Measurements from ENCODE around the gene SLC38A3. TPM values are rescaled to one million over a fixed set of nuclear protein-coding genes. Genes with fewer than 3 reads are reported as not detected.

Gene SLC38A3
- total and polyA plus RNA-seq, 2 experiments from 2014 or later: 0.28 to 1.3 TPM

DNA sequence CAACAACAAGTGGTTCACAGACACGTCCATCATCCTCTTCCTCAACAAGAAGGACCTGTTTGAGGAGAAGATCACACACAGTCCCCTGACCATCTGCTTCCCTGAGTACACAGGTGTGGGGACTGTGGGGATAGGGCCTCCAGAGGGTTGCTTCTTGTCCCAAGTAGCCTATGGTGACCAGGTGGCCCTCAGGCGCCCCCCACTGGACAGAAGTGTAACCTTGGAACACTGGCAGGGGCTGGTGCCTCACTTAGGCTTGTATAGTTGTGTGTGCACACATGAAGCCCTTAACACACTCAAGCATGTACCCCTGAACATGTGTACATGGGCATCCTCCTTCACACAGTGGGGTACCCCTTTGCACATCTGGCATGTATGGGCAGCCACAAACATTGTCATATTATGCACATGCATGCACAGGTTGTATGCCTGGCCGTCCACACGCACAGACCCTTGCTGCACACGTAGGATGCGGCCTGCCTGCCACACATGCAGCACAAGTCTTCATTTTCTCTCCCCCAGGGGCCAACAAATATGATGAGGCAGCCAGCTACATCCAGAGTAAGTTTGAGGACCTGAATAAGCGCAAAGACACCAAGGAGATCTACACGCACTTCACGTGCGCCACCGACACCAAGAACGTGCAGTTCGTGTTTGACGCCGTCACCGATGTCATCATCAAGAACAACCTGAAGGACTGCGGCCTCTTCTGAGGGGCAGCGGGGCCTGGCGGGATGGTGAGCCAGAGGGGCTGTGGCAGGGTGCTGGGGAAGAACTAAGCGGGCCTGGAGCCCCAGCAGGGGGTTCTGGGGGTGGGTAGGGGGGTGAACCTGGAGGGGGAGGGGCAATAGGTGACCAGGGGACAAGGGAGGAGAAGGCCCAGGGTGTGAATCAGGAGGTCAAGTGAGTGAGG is 52.2 kb downstream of the SLC38A3 start:
- Histone ChIP-seq H3K9me2 (ENCODE audit: insufficient read depth) (no peaks in the 10 kb centered on the region), H3K4me3 (no peak overlapping the region), H3K27me3 (ENCODE audit: insufficient read depth) (no peaks in the 10 kb centered on the region), H3K4me1 (ENCODE audit: insufficient read depth) (peaks cover 16% of the 10 kb centered on the region), H3K27ac (ENCODE audit: low read depth) (no peak overlapping the region), H3K79me2 (replicated peaks; ENCODE audit: insufficient read depth) (no peaks in the 10 kb centered on the region), H4K20me1 (replicated peaks; ENCODE audit: insufficient read depth) (no peaks in the 10 kb centered on the region; the same call in 1 of the 2 replicates), H2AFZ (no peak overlapping the region), H3F3A (replicated peaks; ENCODE audit: low read depth) (peaks cover 30% of the 10 kb centered on the region), H3K36me3 (ENCODE audit: insufficient read depth) (peaks cover 14% of the 10 kb centered on the region), H3K4me2 (no peak overlapping the region)
- DNase-seq (ENCODE audit: low spot score) (peak; percentile 82), ATAC-seq (peak; percentile 9)
- peaks cover 17% of the 10 kb centered on the region for H3K27me3 Mint-ChIP-seq (ENCODE audit: insufficient read depth, low read depth, poor library complexity)
- H3K36me3 Mint-ChIP-seq (ENCODE audit: low read depth): peaks cover 51% of the 10 kb centered on the region
- peaks cover 28% of the 10 kb centered on the region for H3K4me1 Mint-ChIP-seq
- TF ChIP-seq, protein P1, sequence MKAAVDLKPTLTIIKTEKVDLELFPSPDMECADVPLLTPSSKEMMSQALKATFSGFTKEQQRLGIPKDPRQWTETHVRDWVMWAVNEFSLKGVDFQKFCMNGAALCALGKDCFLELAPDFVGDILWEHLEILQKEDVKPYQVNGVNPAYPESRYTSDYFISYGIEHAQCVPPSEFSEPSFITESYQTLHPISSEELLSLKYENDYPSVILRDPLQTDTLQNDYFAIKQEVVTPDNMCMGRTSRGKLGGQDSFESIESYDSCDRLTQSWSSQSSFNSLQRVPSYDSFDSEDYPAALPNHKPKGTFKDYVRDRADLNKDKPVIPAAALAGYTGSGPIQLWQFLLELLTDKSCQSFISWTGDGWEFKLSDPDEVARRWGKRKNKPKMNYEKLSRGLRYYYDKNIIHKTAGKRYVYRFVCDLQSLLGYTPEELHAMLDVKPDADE (IDR thresholded peaks at IDR 0.05): no peak
- TF ChIP-seq, protein P2, sequence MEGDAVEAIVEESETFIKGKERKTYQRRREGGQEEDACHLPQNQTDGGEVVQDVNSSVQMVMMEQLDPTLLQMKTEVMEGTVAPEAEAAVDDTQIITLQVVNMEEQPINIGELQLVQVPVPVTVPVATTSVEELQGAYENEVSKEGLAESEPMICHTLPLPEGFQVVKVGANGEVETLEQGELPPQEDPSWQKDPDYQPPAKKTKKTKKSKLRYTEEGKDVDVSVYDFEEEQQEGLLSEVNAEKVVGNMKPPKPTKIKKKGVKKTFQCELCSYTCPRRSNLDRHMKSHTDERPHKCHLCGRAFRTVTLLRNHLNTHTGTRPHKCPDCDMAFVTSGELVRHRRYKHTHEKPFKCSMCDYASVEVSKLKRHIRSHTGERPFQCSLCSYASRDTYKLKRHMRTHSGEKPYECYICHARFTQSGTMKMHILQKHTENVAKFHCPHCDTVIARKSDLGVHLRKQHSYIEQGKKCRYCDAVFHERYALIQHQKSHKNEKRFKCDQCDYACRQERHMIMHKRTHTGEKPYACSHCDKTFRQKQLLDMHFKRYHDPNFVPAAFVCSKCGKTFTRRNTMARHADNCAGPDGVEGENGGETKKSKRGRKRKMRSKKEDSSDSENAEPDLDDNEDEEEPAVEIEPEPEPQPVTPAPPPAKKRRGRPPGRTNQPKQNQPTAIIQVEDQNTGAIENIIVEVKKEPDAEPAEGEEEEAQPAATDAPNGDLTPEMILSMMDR (conservative IDR thresholded peaks at IDR 0.05; ENCODE audit: low read depth in 2 of 2): peak; percentile 76 to 85
- TF ChIP-seq ZNF331 (CRISPR knock-in tag; IDR thresholded peaks at IDR 0.05; ENCODE audit: low read depth) (no peak), EZH2 (IDR thresholded peaks at IDR 0.05; ENCODE audit: low read depth, unreplicated experiment) (no peak), CREB1 (CRISPR knock-in tag; IDR thresholded peaks at IDR 0.05; ENCODE audit: low read depth) (no peak)
- peak overlapping the region; percentile 67; the same call in 1 of the 2 replicates for H3K27ac Mint-ChIP-seq
- no peaks in the 10 kb centered on the region; the same call in 2 of the 3 replicates for H3K9me3 Mint-ChIP-seq
- H3K4me3 Mint-ChIP-seq: no peak overlapping the region

DNA sequence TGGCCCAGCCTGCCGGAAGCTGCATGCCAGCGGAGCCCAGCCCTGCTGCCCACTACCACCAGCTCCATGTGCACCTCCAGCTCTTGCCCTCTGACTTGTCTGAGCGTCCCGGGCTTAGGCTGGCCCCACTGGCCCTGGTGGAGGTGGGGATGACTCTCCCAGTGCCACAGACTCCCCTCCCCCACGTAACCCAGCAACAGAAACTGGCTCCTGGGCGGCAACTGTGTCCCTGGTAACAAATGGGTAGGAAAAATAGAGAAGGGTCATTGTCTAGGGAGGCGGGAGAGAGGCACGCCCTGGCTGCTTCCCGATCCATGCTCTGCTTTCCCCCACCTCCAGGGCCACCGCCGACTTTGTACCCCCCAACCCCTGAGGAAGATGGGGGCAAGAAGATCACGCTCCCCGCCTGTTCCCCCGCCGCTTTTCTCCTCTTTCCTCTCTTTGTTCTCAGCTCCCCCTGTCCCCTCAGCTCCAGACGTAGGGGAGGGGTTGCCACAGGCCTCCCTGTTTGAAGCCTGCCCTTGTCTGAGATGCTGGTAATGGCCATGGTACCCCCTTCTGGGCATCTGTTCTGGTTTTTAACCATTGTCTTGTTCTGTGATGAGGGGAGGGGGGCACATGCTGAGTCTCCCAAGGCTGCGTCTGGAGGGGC is 53.1 kb downstream of the SLC38A3 start:
- peaks cover 16% of the 10 kb centered on the region for H3K4me1 ChIP-seq (ENCODE audit: insufficient read depth)
- no peaks in the 10 kb centered on the region for H3K79me2 ChIP-seq (replicated peaks; ENCODE audit: insufficient read depth)
- no peak overlapping the region for H3K27ac Mint-ChIP-seq
- no peak overlapping the region for H3K4me3 ChIP-seq
- H3K36me3 ChIP-seq (ENCODE audit: insufficient read depth): peaks cover 14% of the 10 kb centered on the region
- DNase-seq (ENCODE audit: low spot score): no peak
- no peak overlapping the region for H3K4me3 Mint-ChIP-seq
- H3K4me1 Mint-ChIP-seq: peaks cover 32% of the 10 kb centered on the region
- peaks cover 22% of the 10 kb centered on the region for H3K27me3 Mint-ChIP-seq (ENCODE audit: insufficient read depth, low read depth, poor library complexity)
- H3K9me3 Mint-ChIP-seq: no peaks in the 10 kb centered on the region; the same call in 2 of the 3 replicates
- H3K36me3 Mint-ChIP-seq (ENCODE audit: low read depth): peaks cover 45% of the 10 kb centered on the region
- H3K9me2 ChIP-seq (ENCODE audit: insufficient read depth): no peaks in the 10 kb centered on the region
- no peak overlapping the region for H3K4me2 ChIP-seq
- ATAC-seq: no peak
- H3K27ac ChIP-seq (ENCODE audit: low read depth): 0 out of 2 replicates have a peak overlapping the region, but pooled peaks have one; percentile 66
- no peaks in the 10 kb centered on the region for H3K27me3 ChIP-seq (ENCODE audit: insufficient read depth)
- no peak overlapping the region for H2AFZ ChIP-seq
- peaks cover 30% of the 10 kb centered on the region for H3F3A ChIP-seq (replicated peaks; ENCODE audit: low read depth)
- no peaks in the 10 kb centered on the region; the same call in 1 of the 2 replicates for H4K20me1 ChIP-seq (replicated peaks; ENCODE audit: insufficient read depth)
- TF ChIP-seq JUNB (IDR thresholded peaks at IDR 0.05; ENCODE audit: unreplicated experiment) (no peak), ZNF114 (CRISPR knock-in tag; IDR thresholded peaks at IDR 0.05) (no peak), ZNF331 (CRISPR knock-in tag; IDR thresholded peaks at IDR 0.05; ENCODE audit: low read depth) (no peak), STAT1 (IDR thresholded peaks at IDR 0.05; ENCODE audit: unreplicated experiment) (no peak), EZH2phosphoT487 (IDR thresholded peaks at IDR 0.05; ENCODE audit: unreplicated experiment) (no peak), CREB1 (CRISPR knock-in tag; IDR thresholded peaks at IDR 0.05; ENCODE audit: low read depth) (no peak), NANOG (IDR thresholded peaks at IDR 0.05; ENCODE audit: borderline replicate concordance) (no peak)
- TF ChIP-seq, protein P1 (IDR thresholded peaks at IDR 0.05): no peak
- TF ChIP-seq, protein P2 (conservative IDR thresholded peaks at IDR 0.05; ENCODE audit: low read depth in 2 of 2): no peak
- TF ChIP-seq, protein P3, sequence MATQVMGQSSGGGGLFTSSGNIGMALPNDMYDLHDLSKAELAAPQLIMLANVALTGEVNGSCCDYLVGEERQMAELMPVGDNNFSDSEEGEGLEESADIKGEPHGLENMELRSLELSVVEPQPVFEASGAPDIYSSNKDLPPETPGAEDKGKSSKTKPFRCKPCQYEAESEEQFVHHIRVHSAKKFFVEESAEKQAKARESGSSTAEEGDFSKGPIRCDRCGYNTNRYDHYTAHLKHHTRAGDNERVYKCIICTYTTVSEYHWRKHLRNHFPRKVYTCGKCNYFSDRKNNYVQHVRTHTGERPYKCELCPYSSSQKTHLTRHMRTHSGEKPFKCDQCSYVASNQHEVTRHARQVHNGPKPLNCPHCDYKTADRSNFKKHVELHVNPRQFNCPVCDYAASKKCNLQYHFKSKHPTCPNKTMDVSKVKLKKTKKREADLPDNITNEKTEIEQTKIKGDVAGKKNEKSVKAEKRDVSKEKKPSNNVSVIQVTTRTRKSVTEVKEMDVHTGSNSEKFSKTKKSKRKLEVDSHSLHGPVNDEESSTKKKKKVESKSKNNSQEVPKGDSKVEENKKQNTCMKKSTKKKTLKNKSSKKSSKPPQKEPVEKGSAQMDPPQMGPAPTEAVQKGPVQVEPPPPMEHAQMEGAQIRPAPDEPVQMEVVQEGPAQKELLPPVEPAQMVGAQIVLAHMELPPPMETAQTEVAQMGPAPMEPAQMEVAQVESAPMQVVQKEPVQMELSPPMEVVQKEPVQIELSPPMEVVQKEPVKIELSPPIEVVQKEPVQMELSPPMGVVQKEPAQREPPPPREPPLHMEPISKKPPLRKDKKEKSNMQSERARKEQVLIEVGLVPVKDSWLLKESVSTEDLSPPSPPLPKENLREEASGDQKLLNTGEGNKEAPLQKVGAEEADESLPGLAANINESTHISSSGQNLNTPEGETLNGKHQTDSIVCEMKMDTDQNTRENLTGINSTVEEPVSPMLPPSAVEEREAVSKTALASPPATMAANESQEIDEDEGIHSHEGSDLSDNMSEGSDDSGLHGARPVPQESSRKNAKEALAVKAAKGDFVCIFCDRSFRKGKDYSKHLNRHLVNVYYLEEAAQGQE (IDR thresholded peaks at IDR 0.05; ENCODE audit: unreplicated experiment): no peak

Data from GM23338 (cell line).